T-helper 22 cell (primary cell): ENCODE results near the gene CISD1.

Experiments used
- DNase-seq: peaks from one replicate; pipeline ENCODE4 v3.0.0-alpha.2; 2020; ENCODE audit warnings: low read depth

Gene CISD1

GRCh38 chr10:58266003-58266825, 2.7 kb upstream of the CISD1 start:
- DNase-seq: no peak

- DNase-seq: peak; percentile 30
Measured at GRCh38 chr10:58266826-58267712, 1.9 kb upstream of the CISD1 start.

GRCh38 chr10:58267713-58268453, 1.1 kb upstream of the CISD1 start, which contains the start of gene IPMK:
Gene IPMK, minus strand, starts transcription at chr10:58267894. Its CDS starts 283 bp downstream, at chr10:58267611.
- peak; percentile 94 for DNase-seq

GRCh38 chr10:58268454-58268945, 462 bp upstream of the CISD1 start:
- DNase-seq: no peak

GRCh38 chr10:58269782-58270290, 874 bp downstream of the CISD1 start:
- DNase-seq: no peak

- no peak for DNase-seq
Measured at GRCh38 chr10:58275261-58275660, 6.3 kb downstream of the CISD1 start.

GRCh38 chr10:58275908-58276307, 6.9 kb downstream of the CISD1 start:
- DNase-seq: no peak

GRCh38 chr10:58278274-58278961, 9.5 kb downstream of the CISD1 start:
- no peak for DNase-seq

- no peak for DNase-seq
Measured at GRCh38 chr10:58278962-58279307, 10.0 kb downstream of the CISD1 start.

GRCh38 chr10:58280477-58280876, 11.5 kb downstream of the CISD1 start:
- DNase-seq: no peak

GRCh38 chr10:58281092-58281752, 12.3 kb downstream of the CISD1 start:
- DNase-seq: no peak

GRCh38 chr10:58282615-58283014, 13.7 kb downstream of the CISD1 start:
- DNase-seq: no peak

GRCh38 chr10:58291538-58292174, 22.7 kb downstream of the CISD1 start:
- DNase-seq: no peak

GRCh38 chr10:58293989-58294388, 25.0 kb downstream of the CISD1 start:
- DNase-seq: no peak

- peak; percentile 19 for DNase-seq
Measured at GRCh38 chr10:58299580-58299979, 30.6 kb downstream of the CISD1 start.

- DNase-seq: no peak
Measured at GRCh38 chr10:58300676-58301075, 31.7 kb downstream of the CISD1 start.

- DNase-seq: no peak
Measured at GRCh38 chr10:58302254-58302653, 33.3 kb downstream of the CISD1 start.

GRCh38 chr10:58304099-58304633, 35.2 kb downstream of the CISD1 start:
- DNase-seq: no peak

GRCh38 chr10:58305821-58306220, 36.9 kb downstream of the CISD1 start:
- no peak for DNase-seq

GRCh38 chr10:58307676-58308075, 38.7 kb downstream of the CISD1 start:
- no peak for DNase-seq
